ENCODE data around the gene LSM14B. TPM values are rescaled to one million over a fixed set of nuclear protein-coding genes. Genes with fewer than 3 reads are reported as not detected.

LSM14B gene
- total and polyA plus RNA-seq, 7 experiments from 2014 or later: 1.4 to 61.5 (median 41.7) TPM

GRCh38 chr20:62149532-62150309 is 27.4 kb downstream of the LSM14B start:
- H3K27me3 ChIP-seq (ENCODE audit: control insufficient read depth in 2 of 2, insufficient read depth in 2 of 2, low read length in 2 of 2): no peaks in the 10 kb centered on the region
- no peak overlapping the region for H3K4me3 Mint-ChIP-seq
- CTCF ChIA-PET: interaction anchor here (1.5 kb wide), 1 partner anchor 124 kb away, joined by 4 read pairs; no protein-coding TSS in a partner anchor
- H3K9me3 ChIP-seq (ENCODE audit: control insufficient read depth in 2 of 3, low read length in 3 of 3): no peaks in the 10 kb centered on the region
- peaks cover 5 to 39% (median 23%) of the 10 kb centered on the region in 5 donors for H3K36me3 Mint-ChIP-seq
- H3K4me1 Mint-ChIP-seq: peaks cover 20 to 56% (median 52%) of the 10 kb centered on the region in 7 donors
- ATAC-seq: no peak
- POLR2A ChIA-PET: interaction anchor here (0.8 kb wide), 1 partner anchor 28 kb away, joined by 3 read pairs; no protein-coding TSS in a partner anchor
- peaks cover 0 to 20% (median 0%) of the 10 kb centered on the region in 3 experiments for H3K36me3 ChIP-seq (ENCODE audit: control insufficient read depth in 2 of 3, insufficient read depth in 3 of 3, low read length in 3 of 3)
- no peak overlapping the region for H3K27ac ChIP-seq (ENCODE audit: low read depth, low read length)
- no peaks in the 10 kb centered on the region for H3K27me3 Mint-ChIP-seq
- no peak overlapping the region for H3K4me3 ChIP-seq (ENCODE audit: low read length)
- peaks cover 2 to 14% of the 10 kb centered on the region in 2 donors for H3K4me1 ChIP-seq (ENCODE audit: control insufficient read depth in 2 of 2, insufficient read depth in 2 of 2, low read length in 2 of 2)
- peak overlapping the region in 2 of 9 donors; percentile 36 to 39 for H3K27ac Mint-ChIP-seq
- peaks cover 0 to 16% (median 0%) of the 10 kb centered on the region in 11 donors for H3K9me3 Mint-ChIP-seq
- intact Hi-C loops (cut with micrococcal nuclease): no loop called here
- no peak for DNase-seq

GRCh38 chr20:62150310-62150575 is 28.0 kb downstream of the LSM14B start:
- intact Hi-C loops (cut with micrococcal nuclease): no loop called here
- Histone ChIP-seq H3K27ac (ENCODE audit: low read depth, low read length) (no peak overlapping the region), H3K4me1 (ENCODE audit: control insufficient read depth in 2 of 2, insufficient read depth in 2 of 2, low read length in 2 of 2) (peaks cover 0 to 9% of the 10 kb centered on the region in 2 donors), H3K27me3 (ENCODE audit: control insufficient read depth in 2 of 2, insufficient read depth in 2 of 2, low read length in 2 of 2) (no peaks in the 10 kb centered on the region), H3K36me3 (ENCODE audit: control insufficient read depth in 2 of 3, insufficient read depth in 3 of 3, low read length in 3 of 3) (peaks cover 0 to 23% (median 0%) of the 10 kb centered on the region in 3 experiments), H3K4me3 (ENCODE audit: low read length) (no peak overlapping the region), H3K9me3 (ENCODE audit: control insufficient read depth in 2 of 3, low read length in 3 of 3) (no peaks in the 10 kb centered on the region)
- Mint-ChIP-seq H3K36me3 (peaks cover 8 to 40% (median 25%) of the 10 kb centered on the region in 5 donors), H3K9me3 (peaks cover 0 to 16% (median 0%) of the 10 kb centered on the region in 11 donors), H3K4me1 (peaks cover 14 to 54% (median 47%) of the 10 kb centered on the region in 7 donors), H3K27me3 (no peaks in the 10 kb centered on the region), H3K27ac (no peak overlapping the region), H3K4me3 (no peak overlapping the region)
- ATAC-seq (no peak), DNase-seq (no peak)
- ChIA-PET POLR2A (interaction anchor here (0.8 kb wide), 1 partner anchor 27 kb away, joined by 3 read pairs; no protein-coding TSS in a partner anchor), CTCF (interaction anchor here (1.5 kb wide), 1 partner anchor 124 kb away, joined by 4 read pairs; no protein-coding TSS in a partner anchor)

GRCh38 chr20:62151225-62151624 is 28.9 kb downstream of the LSM14B start:
- no peak overlapping the region for H3K27ac Mint-ChIP-seq
- Histone ChIP-seq H3K9me3 (ENCODE audit: control insufficient read depth in 2 of 3, low read length in 3 of 3) (no peaks in the 10 kb centered on the region), H3K4me3 (ENCODE audit: low read length) (no peak overlapping the region), H3K27ac (ENCODE audit: low read depth, low read length) (no peak overlapping the region), H3K4me1 (ENCODE audit: control insufficient read depth in 2 of 2, insufficient read depth in 2 of 2, low read length in 2 of 2) (peaks cover 0 to under 1% of the 10 kb centered on the region in 2 donors), H3K36me3 (ENCODE audit: control insufficient read depth in 2 of 3, insufficient read depth in 3 of 3, low read length in 3 of 3) (peaks cover 0 to 24% (median 3%) of the 10 kb centered on the region in 3 experiments), H3K27me3 (ENCODE audit: control insufficient read depth in 2 of 2, insufficient read depth in 2 of 2, low read length in 2 of 2) (no peaks in the 10 kb centered on the region)
- ChIA-PET POLR2A (interaction anchor here (0.9 kb wide), 1 partner anchor 10 kb away, joined by 4 read pairs; no protein-coding TSS in a partner anchor), CTCF (interaction anchor here (1.5 kb wide), 1 partner anchor 125 kb away, joined by 4 read pairs; no protein-coding TSS in a partner anchor)
- no peak overlapping the region for H3K4me3 Mint-ChIP-seq
- DNase-seq (no peak), ATAC-seq (no peak)
- peaks cover 0 to 16% (median 0%) of the 10 kb centered on the region in 11 donors for H3K9me3 Mint-ChIP-seq
- peaks cover 5 to 52% (median 37%) of the 10 kb centered on the region in 7 donors for H3K4me1 Mint-ChIP-seq
- intact Hi-C loops (cut with micrococcal nuclease): no loop called here
- H3K27me3 Mint-ChIP-seq: no peaks in the 10 kb centered on the region
- peaks cover 8 to 40% (median 25%) of the 10 kb centered on the region in 5 donors for H3K36me3 Mint-ChIP-seq

- Histone ChIP-seq H3K27ac (ENCODE audit: low read depth, low read length) (no peak overlapping the region), H3K4me1 (ENCODE audit: control insufficient read depth in 2 of 2, insufficient read depth in 2 of 2, low read length in 2 of 2) (no peaks in the 10 kb centered on the region), H3K27me3 (ENCODE audit: control insufficient read depth in 2 of 2, insufficient read depth in 2 of 2, low read length in 2 of 2) (no peaks in the 10 kb centered on the region), H3K9me3 (ENCODE audit: control insufficient read depth in 2 of 3, low read length in 3 of 3) (no peaks in the 10 kb centered on the region), H3K36me3 (ENCODE audit: control insufficient read depth in 2 of 3, insufficient read depth in 3 of 3, low read length in 3 of 3) (peaks cover 0 to 24% (median 3%) of the 10 kb centered on the region in 3 experiments), H3K4me3 (ENCODE audit: low read length) (no peak overlapping the region)
- peaks cover 8 to 40% (median 25%) of the 10 kb centered on the region in 5 donors for H3K36me3 Mint-ChIP-seq
- ATAC-seq: no peak
- H3K4me1 Mint-ChIP-seq: peaks cover 4 to 51% (median 34%) of the 10 kb centered on the region in 7 donors
- peaks cover 0 to 16% (median 0%) of the 10 kb centered on the region in 11 donors for H3K9me3 Mint-ChIP-seq
- H3K27ac Mint-ChIP-seq: no peak overlapping the region
- H3K27me3 Mint-ChIP-seq: no peaks in the 10 kb centered on the region
- ChIA-PET CTCF (no interaction called here), POLR2A (interaction anchor here (0.9 kb wide), 1 partner anchor 11 kb away, joined by 4 read pairs; no protein-coding TSS in a partner anchor)
- intact Hi-C loops (cut with micrococcal nuclease): no loop called here
- no peak overlapping the region for H3K4me3 Mint-ChIP-seq
- no peak for DNase-seq
These were observed 29.6 kb downstream of the LSM14B start for GRCh38 chr20:62151835-62152364.

GRCh38 chr20:62155428-62156253 is 33.4 kb downstream of the LSM14B start:
- no peak overlapping the region for H3K4me3 Mint-ChIP-seq
- ChIA-PET CTCF (interaction anchor here (0.8 to 1.2 kb wide), 4 partner anchors 123 to 144 kb away, joined by 4 to 7 read pairs (median 6); no protein-coding TSS in a partner anchor), POLR2A (no interaction called here)
- intact Hi-C loops (cut with micrococcal nuclease): loop anchor here in 1 of 2 donors (2.0 kb wide), 1 partner anchor 13 kb away; the partner anchor contains the start of genes PSMA7 and SS18L1
- peaks cover 0 to 16% (median 0%) of the 10 kb centered on the region in 11 donors for H3K9me3 Mint-ChIP-seq
- peaks cover 8 to 40% (median 25%) of the 10 kb centered on the region in 5 donors for H3K36me3 Mint-ChIP-seq
- Histone ChIP-seq H3K27me3 (ENCODE audit: control insufficient read depth in 2 of 2, insufficient read depth in 2 of 2, low read length in 2 of 2) (no peaks in the 10 kb centered on the region), H3K36me3 (ENCODE audit: control insufficient read depth in 2 of 3, insufficient read depth in 3 of 3, low read length in 3 of 3) (peaks cover 0 to 36% (median 3%) of the 10 kb centered on the region in 3 experiments), H3K4me3 (ENCODE audit: low read length) (no peak overlapping the region), H3K27ac (ENCODE audit: low read depth, low read length) (no peak overlapping the region), H3K9me3 (ENCODE audit: control insufficient read depth in 2 of 3, low read length in 3 of 3) (no peaks in the 10 kb centered on the region), H3K4me1 (ENCODE audit: control insufficient read depth in 2 of 2, insufficient read depth in 2 of 2, low read length in 2 of 2) (peaks cover 0 to 3% of the 10 kb centered on the region in 2 donors)
- DNase-seq: no peak
- no peak for ATAC-seq
- H3K27me3 Mint-ChIP-seq: no peaks in the 10 kb centered on the region
- H3K27ac Mint-ChIP-seq: no peak overlapping the region
- peaks cover 7 to 30% (median 19%) of the 10 kb centered on the region in 7 donors for H3K4me1 Mint-ChIP-seq

- no peak for ATAC-seq
- Mint-ChIP-seq H3K4me1 (peaks cover 7 to 30% (median 19%) of the 10 kb centered on the region in 7 donors), H3K4me3 (no peak overlapping the region), H3K27me3 (no peaks in the 10 kb centered on the region), H3K36me3 (peaks cover 8 to 42% (median 25%) of the 10 kb centered on the region in 5 donors), H3K9me3 (peaks cover 0 to 16% (median 0%) of the 10 kb centered on the region in 11 donors), H3K27ac (peak overlapping the region in 1 of 9 donors; percentile 21)
- ChIA-PET CTCF (interaction anchor here (0.8 to 1.2 kb wide), 3 partner anchors 124 to 145 kb away, joined by 4 to 7 read pairs (median 4); no protein-coding TSS in a partner anchor), POLR2A (no interaction called here)
- Histone ChIP-seq H3K9me3 (ENCODE audit: control insufficient read depth in 2 of 3, low read length in 3 of 3) (no peaks in the 10 kb centered on the region), H3K4me1 (ENCODE audit: control insufficient read depth in 2 of 2, insufficient read depth in 2 of 2, low read length in 2 of 2) (peaks cover 0 to 3% of the 10 kb centered on the region in 2 donors), H3K36me3 (ENCODE audit: control insufficient read depth in 2 of 3, insufficient read depth in 3 of 3, low read length in 3 of 3) (peaks cover 0 to 42% (median 3%) of the 10 kb centered on the region in 3 experiments), H3K27me3 (ENCODE audit: control insufficient read depth in 2 of 2, insufficient read depth in 2 of 2, low read length in 2 of 2) (no peaks in the 10 kb centered on the region), H3K27ac (ENCODE audit: low read depth, low read length) (no peak overlapping the region), H3K4me3 (ENCODE audit: low read length) (no peak overlapping the region)
- no peak for DNase-seq
- intact Hi-C loops (cut with micrococcal nuclease): loop anchor here in 1 of 2 donors (2.0 kb wide), 1 partner anchor 13 kb away; the partner anchor contains the start of genes PSMA7 and SS18L1
These were observed 33.9 kb downstream of the LSM14B start for GRCh38 chr20:62156254-62156556.
